Ammon's horn (tissue), 1 donor: Measurements from ENCODE around the gene PPP1R9A.
"Not testable (repeated sequence)": the region's sequence is repeated elsewhere in the genome, so short reads cannot be mapped to it uniquely, and the experiment has no call there.

Source experiments
- DNase-seq: peaks from one replicate; pipeline ENCODE4 v3.0.0-alpha.2; 2016; ENCODE audit warnings: low spot score

Gene PPP1R9A

DNA sequence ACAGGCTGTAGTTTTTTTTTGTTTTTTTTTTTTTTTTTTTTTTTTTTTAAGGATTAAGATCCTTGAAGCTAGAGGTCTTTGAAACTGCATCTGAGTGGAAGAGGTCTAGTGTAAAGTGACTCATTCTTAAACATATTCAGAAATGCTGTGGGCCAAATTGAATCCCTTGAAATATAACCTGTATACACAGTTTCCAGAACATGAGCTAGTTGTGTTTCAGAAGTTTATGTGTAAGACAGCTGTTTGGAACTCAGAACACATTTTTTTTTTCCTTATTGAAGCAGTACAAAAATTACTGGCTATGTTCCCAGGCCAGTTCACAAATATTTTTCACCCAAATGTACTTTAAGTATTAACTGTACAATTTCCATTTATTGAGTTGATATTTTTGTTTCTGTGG lies 67.9 kb downstream of the PPP1R9A start:
- no peak for DNase-seq

DNA sequence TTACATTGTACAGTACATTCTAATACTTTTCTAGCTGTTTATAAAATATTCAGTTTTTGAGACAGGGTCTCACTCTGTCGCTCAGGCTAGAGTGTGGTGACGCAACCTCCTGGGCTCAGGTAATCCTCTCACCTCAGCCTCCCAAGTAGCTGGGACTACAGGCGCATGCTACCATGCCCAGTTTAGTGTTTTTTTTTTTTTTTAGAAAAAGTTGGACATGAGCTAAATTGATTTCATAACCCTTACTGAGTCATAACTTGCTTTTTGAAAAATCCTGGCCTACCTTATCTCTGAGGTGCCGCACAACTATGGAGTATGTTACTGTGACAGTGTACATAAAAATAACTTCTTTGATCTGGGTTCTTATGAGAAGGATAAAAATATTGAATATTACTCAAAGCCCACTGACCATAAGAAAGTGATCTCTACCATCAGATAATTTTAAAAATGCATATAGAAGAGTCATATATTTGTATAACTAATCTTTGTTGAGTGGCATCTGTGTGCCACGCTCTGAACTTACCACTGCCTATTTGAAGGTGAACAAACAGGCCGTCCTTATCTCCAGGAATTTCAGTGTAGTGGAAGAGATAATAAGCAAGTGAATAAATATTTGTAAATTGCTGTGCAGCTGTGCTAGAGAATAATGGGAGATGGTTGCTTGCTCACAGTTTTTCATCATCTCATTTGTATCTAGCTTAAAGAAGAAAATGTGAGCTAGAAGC lies 73.2 kb downstream of the PPP1R9A start:
- DNase-seq: no peak

DNA sequence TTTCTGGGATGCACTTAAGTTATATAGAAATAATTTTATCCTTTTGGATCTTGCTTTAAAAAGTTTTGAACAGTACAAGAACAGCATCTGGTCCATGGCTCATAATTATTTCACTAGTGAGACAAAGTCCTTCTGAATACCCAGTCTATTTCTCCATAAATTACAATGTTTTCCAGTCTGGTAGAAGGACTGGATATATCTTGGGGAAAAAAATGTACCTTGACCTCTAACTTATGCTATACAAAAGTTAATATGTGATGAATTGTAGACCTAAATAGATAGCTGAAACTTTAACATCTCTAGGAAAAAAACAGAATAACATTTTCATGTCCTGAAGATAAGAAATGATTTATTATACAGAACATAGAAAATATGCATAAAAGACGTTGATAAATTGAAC lies 88.5 kb downstream of the PPP1R9A start:
- DNase-seq: no peak

- DNase-seq: no peak
Measured at GRCh38 chr7:94996369-94996768, 89.0 kb downstream of the PPP1R9A start.

DNA sequence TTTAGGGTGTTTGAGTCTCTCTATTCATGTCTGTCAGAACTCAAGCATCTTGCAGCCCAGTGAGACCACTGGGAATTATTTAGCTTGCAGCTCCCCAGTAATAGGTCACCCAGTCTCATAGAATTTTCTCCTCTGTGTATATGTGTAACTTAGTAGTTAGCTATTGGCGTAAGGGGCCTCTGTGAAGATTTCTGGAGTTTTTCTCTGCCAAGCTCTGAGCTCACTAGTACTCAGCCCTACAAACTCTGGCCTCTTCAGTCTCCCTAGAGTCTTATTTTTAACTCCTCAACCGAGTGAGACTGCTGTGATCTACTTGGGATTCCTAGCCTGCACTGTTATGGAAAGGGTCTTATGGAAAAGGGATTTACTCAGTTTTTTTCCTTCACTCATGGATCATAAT lies 90.2 kb downstream of the PPP1R9A start:
- no peak for DNase-seq

GRCh38 chr7:94998266-94999068 lies 91.1 kb downstream of the PPP1R9A start:
- DNase-seq: no peak

- no peak for DNase-seq
Measured at GRCh38 chr7:94999069-94999351, 91.6 kb downstream of the PPP1R9A start.

- DNase-seq: not testable (repeated sequence)
Measured at GRCh38 chr7:94999601-95000000, 92.2 kb downstream of the PPP1R9A start.

DNA sequence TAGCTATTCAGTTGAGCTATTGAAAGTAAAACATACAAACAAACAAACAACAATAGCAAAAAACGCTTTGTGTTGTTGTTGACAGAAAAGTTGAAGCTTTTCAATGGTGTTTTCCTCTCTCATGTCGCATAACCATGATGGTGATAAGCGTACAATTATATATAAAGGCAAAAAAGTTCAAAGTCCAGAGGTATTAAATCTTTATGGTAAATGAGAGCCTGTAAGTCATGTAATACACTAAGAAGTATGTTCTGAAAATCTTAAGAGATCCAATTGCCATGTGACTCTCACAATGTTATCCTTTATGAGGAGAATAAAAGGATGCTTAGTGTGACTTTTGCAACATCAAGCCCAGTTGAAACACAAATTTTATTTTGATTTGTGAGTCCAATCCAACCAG lies 93.9 kb downstream of the PPP1R9A start:
- DNase-seq: no peak

- DNase-seq: no peak
Measured at GRCh38 chr7:95001815-95002561, 94.6 kb downstream of the PPP1R9A start.

DNA sequence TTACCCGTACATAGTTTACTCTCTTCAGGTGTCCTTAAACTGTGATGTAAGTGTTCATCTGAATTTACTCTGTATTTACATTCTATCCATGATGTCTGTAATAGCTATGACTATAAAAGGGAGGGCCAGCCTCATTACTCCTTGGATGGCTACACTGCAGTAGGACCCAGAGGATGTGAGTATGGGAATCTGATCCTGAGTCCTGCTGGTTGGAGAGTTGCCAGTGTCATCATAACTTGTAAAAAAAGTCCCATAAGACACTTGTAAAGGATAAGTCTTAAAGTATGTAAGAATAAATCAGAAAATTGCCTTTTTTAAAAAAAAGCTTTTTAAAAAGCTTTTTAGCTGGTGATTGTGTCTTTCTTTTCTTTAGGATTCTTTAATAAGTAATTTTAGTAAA lies 95.4 kb downstream of the PPP1R9A start:
- DNase-seq: no peak

DNA sequence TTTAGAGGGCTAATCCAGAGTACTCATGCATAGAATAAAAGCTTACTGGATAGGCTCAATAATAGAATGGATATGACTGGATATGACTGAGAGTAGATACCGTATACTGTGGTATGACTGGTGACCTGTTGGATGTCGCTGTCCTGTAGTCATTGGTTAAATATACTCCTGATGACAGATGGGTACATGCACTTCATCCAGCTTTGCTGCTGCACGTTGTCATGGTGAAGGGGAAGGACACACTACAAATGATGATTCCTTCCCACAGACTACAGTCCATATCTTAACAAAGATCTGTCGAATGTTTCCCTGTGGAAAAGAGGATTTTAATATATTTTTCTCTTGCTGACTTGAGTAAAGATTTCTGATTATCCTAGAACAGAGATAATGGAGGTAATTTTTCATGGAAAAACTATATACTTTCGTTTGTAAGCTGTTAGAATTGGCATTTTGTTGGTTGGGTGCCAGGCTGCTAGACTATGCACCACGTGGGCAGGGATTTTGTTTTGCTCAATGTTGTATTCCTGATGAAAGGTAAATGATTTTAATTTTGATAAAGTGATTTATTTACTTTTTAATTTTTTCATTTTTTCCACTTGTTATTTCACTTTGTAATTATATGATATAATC lies 97.3 kb downstream of the PPP1R9A start:
- DNase-seq: peak; percentile 36

DNA sequence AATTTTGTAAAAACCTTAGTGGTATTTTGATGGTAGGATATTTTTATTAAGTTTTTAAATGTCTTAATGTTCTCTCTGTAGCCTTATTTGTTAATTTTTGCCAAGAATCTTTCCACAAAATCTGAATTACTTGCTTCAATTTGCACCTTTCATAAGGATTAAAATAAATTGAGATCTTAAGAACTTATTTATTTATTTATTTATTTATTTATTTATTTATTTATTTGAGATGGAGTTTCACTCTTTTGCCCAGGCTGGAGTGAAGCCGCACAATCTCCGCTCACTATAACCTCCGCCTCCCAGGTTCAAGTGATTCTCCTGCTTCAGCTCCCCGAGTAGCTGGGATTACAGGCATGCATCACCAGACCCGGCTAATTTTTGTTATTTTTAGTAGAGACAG lies 98.6 kb downstream of the PPP1R9A start:
- no peak for DNase-seq

GRCh38 chr7:95008773-95009172 lies 101.4 kb downstream of the PPP1R9A start:
- not testable (repeated sequence) for DNase-seq

DNA sequence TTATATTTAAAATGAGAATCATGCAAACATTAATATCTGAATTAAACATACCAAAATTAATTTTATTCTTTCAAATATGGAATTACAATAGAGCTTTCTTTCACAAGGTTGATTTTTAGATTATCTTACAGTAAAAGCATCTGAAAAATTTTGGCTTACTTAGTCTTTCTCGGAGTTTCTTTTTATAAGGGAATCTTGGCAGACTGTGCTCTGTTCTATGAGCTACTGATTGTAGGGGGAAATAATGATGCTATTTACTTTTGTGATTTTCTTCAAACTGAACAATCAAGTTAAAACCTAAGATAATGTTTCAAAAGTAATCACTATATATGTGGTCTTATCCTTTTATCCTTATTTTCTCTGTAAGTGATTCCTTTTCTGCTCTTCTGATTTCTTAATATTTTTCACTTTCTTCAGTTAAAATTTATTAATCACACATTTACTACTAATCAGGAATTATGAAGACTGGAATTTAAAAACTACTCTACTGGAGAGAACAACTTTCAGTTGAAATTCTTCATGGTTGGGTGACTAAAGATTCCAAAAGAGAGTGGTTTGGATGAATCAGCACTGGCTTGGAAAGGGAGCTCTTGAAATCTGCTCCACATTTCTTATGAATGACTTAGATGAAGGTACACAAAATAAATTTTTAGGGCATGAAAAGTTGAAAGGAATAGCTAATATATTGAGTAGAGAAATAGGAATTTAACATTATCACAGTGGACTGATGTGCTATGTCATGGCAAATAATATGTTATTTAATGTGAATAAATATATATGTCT lies 103.9 kb downstream of the PPP1R9A start:
- no peak for DNase-seq

DNA sequence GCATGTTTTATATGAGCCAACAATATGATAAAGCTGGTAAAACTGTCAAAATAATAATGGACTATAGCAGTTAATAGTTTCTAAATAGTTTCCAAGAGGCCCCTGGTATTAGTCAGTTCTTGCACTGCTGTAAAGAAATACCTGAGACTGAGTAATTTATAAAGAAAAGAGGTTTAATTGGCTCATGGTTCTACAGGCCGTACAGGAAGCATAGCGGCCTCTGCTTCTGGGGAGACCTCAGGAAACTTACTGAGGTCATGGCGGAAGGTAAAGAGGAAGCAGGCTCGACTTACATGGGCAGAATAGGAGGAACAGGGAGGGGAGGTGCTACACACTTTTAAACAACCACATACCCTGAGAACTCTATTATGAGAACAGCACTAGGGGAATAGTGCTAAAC lies 104.6 kb downstream of the PPP1R9A start:
- no peak for DNase-seq

- DNase-seq: no peak
Measured at GRCh38 chr7:95018021-95018420, 110.6 kb downstream of the PPP1R9A start.

GRCh38 chr7:95026018-95026417 lies 118.6 kb downstream of the PPP1R9A start:
- no peak for DNase-seq

DNA sequence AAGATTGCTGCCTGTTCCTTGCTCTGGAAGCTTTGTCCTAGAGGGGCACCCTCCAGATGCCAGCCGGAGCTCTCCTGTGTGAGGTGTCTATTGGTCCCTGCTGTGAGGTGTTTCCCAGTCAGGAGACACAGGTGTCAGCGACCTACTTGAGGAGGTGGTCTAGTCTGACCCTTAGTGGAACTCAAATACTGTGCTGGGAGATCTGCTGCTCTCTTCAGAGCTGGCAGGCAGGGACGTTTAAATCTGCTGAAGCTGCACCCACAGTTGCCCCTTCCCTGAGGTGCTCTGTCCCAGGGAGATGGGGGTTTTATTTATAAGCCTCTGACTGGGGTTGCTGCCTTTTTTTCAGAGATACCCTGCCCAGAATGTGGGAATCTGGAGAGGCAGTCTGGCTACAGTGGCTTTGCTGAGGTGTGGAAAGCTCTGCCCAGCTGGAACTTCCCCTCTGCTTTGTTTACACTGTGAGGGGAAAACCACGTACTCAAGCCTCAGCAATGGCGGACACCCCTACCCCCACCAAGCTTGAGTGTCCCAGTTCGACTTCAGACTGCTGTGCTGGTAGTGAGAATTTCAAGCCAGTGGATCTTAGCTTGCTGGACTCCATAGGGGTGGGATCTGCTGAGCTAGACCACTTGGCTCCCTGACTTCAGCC lies 119.2 kb downstream of the PPP1R9A start:
- no peak for DNase-seq

GRCh38 chr7:95027234-95027872 lies 120.0 kb downstream of the PPP1R9A start:
- no peak for DNase-seq

GRCh38 chr7:95028683-95029082 lies 121.3 kb downstream of the PPP1R9A start:
- DNase-seq: no peak
